ENCODE data around the gene KISS1R.

KISS1R gene

DNA sequence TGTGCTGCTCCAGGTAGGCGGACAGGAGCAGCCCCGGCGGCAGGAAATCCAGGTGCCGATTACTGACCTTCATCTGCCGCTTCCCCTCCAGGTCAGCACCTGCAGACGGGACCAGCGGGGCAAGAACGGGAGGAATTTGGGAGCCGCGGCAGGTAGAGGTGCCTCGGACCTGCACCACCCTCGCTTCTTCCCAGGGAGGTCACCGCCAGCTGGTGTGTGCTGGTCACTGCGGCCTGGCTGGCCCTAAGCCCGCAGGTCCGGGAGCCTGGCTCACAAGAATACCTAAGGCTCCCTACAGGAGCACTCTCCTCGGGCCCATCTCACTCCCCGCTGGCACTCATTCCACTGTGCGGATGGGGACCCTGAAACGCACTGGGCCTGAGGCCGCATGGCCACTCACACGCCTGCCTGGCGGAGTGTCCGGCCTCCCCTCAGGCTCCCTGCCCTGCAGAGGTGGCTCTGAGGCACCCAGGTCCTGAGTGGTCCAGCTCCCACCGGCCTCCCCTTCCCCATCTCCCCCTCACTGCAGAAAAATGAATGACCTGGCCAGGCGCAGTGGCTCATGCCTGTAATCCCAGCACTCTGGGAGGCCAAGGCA is 19.6 kb upstream of the KISS1R start:
- no peak for ATAC-seq
- no peak for TF ChIP-seq TCF4 (CRISPR knock-in tag; IDR thresholded peaks at IDR 0.05; ENCODE audit: borderline replicate concordance)
- no peak for TF ChIP-seq ZNF70 (CRISPR knock-in tag; IDR thresholded peaks at IDR 0.05)
- no peak for TF ChIP-seq CSDC2 (CRISPR knock-in tag; IDR thresholded peaks at IDR 0.05)
- TF ChIP-seq ZNF565 (CRISPR knock-in tag; conservative IDR thresholded peaks at IDR 0.05; ENCODE audit: low read depth) = no peak
- TF ChIP-seq SNAI2 (CRISPR knock-in tag; IDR thresholded peaks at IDR 0.05) = no peak
- TF ChIP-seq GLIS3 (CRISPR knock-in tag; IDR thresholded peaks at IDR 0.05) = no peak
- TF ChIP-seq OSR1 (CRISPR knock-in tag; IDR thresholded peaks at IDR 0.05) = no peak
- TF ChIP-seq TOX (CRISPR knock-in tag; IDR thresholded peaks at IDR 0.05; ENCODE audit: borderline replicate concordance) = no peak
- TF ChIP-seq ZFP30 (CRISPR knock-in tag; IDR thresholded peaks at IDR 0.05) = no peak
- TF ChIP-seq ISL1 (CRISPR knock-in tag; IDR thresholded peaks at IDR 0.05) = no peak
- TF ChIP-seq, protein P1, sequence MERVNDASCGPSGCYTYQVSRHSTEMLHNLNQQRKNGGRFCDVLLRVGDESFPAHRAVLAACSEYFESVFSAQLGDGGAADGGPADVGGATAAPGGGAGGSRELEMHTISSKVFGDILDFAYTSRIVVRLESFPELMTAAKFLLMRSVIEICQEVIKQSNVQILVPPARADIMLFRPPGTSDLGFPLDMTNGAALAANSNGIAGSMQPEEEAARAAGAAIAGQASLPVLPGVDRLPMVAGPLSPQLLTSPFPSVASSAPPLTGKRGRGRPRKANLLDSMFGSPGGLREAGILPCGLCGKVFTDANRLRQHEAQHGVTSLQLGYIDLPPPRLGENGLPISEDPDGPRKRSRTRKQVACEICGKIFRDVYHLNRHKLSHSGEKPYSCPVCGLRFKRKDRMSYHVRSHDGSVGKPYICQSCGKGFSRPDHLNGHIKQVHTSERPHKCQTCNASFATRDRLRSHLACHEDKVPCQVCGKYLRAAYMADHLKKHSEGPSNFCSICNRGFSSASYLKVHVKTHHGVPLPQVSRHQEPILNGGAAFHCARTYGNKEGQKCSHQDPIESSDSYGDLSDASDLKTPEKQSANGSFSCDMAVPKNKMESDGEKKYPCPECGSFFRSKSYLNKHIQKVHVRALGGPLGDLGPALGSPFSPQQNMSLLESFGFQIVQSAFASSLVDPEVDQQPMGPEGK (CRISPR knock-in tag; IDR thresholded peaks at IDR 0.05; ENCODE audit: borderline replicate concordance) = no peak
- TF ChIP-seq RARB (CRISPR knock-in tag; IDR thresholded peaks at IDR 0.05) = no peak
- TF ChIP-seq ARNTL (CRISPR knock-in tag; IDR thresholded peaks at IDR 0.05; ENCODE audit: borderline replicate concordance, low read depth) = no peak
- TF ChIP-seq, protein P2, sequence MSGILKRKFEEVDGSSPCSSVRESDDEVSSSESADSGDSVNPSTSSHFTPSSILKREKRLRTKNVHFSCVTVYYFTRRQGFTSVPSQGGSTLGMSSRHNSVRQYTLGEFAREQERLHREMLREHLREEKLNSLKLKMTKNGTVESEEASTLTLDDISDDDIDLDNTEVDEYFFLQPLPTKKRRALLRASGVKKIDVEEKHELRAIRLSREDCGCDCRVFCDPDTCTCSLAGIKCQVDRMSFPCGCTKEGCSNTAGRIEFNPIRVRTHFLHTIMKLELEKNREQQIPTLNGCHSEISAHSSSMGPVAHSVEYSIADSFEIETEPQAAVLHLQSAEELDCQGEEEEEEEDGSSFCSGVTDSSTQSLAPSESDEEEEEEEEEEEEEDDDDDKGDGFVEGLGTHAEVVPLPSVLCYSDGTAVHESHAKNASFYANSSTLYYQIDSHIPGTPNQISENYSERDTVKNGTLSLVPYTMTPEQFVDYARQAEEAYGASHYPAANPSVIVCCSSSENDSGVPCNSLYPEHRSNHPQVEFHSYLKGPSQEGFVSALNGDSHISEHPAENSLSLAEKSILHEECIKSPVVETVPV (CRISPR knock-in tag; IDR thresholded peaks at IDR 0.05) = no peak
- TF ChIP-seq, protein P3, sequence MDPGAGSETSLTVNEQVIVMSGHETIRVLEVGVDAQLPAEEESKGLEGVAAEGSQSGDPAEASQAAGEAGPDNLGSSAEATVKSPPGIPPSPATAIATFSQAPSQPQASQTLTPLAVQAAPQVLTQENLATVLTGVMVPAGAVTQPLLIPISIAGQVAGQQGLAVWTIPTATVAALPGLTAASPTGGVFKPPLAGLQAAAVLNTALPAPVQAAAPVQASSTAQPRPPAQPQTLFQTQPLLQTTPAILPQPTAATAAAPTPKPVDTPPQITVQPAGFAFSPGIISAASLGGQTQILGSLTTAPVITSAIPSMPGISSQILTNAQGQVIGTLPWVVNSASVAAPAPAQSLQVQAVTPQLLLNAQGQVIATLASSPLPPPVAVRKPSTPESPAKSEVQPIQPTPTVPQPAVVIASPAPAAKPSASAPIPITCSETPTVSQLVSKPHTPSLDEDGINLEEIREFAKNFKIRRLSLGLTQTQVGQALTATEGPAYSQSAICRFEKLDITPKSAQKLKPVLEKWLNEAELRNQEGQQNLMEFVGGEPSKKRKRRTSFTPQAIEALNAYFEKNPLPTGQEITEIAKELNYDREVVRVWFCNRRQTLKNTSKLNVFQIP (CRISPR knock-in tag; IDR thresholded peaks at IDR 0.05; ENCODE audit: borderline replicate concordance, low read depth) = no peak
- TF ChIP-seq, protein P4, sequence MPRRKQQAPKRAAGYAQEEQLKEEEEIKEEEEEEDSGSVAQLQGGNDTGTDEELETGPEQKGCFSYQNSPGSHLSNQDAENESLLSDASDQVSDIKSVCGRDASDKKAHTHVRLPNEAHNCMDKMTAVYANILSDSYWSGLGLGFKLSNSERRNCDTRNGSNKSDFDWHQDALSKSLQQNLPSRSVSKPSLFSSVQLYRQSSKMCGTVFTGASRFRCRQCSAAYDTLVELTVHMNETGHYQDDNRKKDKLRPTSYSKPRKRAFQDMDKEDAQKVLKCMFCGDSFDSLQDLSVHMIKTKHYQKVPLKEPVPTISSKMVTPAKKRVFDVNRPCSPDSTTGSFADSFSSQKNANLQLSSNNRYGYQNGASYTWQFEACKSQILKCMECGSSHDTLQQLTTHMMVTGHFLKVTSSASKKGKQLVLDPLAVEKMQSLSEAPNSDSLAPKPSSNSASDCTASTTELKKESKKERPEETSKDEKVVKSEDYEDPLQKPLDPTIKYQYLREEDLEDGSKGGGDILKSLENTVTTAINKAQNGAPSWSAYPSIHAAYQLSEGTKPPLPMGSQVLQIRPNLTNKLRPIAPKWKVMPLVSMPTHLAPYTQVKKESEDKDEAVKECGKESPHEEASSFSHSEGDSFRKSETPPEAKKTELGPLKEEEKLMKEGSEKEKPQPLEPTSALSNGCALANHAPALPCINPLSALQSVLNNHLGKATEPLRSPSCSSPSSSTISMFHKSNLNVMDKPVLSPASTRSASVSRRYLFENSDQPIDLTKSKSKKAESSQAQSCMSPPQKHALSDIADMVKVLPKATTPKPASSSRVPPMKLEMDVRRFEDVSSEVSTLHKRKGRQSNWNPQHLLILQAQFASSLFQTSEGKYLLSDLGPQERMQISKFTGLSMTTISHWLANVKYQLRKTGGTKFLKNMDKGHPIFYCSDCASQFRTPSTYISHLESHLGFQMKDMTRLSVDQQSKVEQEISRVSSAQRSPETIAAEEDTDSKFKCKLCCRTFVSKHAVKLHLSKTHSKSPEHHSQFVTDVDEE (CRISPR knock-in tag; IDR thresholded peaks at IDR 0.05) = no peak
- no peak for TF ChIP-seq PPARA (CRISPR knock-in tag; IDR thresholded peaks at IDR 0.05; ENCODE audit: borderline replicate concordance)
- no peak for TF ChIP-seq ZFP3 (CRISPR knock-in tag; IDR thresholded peaks at IDR 0.05)
- TF ChIP-seq ESRRG (CRISPR knock-in tag; IDR thresholded peaks at IDR 0.05) = no peak
- no peak for TF ChIP-seq BACH2 (CRISPR knock-in tag; IDR thresholded peaks at IDR 0.05; ENCODE audit: borderline replicate concordance)

DNA sequence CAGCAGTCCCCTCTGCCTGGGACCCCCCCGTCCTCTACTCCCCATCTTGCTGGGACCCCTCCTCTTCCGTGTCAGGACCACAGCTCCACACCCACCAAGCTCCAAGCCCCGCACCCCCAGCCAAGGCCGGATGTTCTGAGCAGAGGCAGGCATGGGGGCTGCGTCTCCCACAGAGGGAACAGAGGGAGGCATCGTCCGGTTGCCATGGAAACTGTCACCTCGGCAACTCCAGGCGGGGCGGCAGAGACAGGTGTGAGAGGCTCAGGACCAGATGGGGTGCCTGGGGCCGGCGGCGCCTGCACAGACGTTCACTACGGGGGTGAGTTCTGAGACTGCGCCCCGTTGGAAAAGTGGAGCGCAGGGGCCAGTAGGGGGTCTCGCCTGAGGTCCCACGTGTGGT is 18.5 kb upstream of the KISS1R start:
- no peak for ATAC-seq
- TF ChIP-seq BACH2 (CRISPR knock-in tag; IDR thresholded peaks at IDR 0.05; ENCODE audit: borderline replicate concordance) = no peak
- TF ChIP-seq ESRRG (CRISPR knock-in tag; IDR thresholded peaks at IDR 0.05) = no peak
- TF ChIP-seq, protein P1 (CRISPR knock-in tag; IDR thresholded peaks at IDR 0.05; ENCODE audit: borderline replicate concordance) = no peak
- no peak for TF ChIP-seq ZC3H10 (CRISPR knock-in tag; IDR thresholded peaks at IDR 0.05)
- TF ChIP-seq TOX (CRISPR knock-in tag; IDR thresholded peaks at IDR 0.05; ENCODE audit: borderline replicate concordance) = no peak
- TF ChIP-seq, protein P2 (CRISPR knock-in tag; IDR thresholded peaks at IDR 0.05) = no peak
- TF ChIP-seq, protein P4 (CRISPR knock-in tag; IDR thresholded peaks at IDR 0.05) = no peak

Measured in SK-N-SH treated with all-trans-retinoic acid at 6 μM for 48 hours (cell line).